Right lobe of liver (tissue), 6 donors: ENCODE results near the gene SYNPO. TPM values are rescaled to one million over a fixed set of nuclear protein-coding genes. Genes with fewer than 3 reads are reported as not detected.
A peak's percentile ranks its signal among the peaks of the same experiment; 100 is the strongest.

Source experiments
- ATAC-seq, 4 donors: fragments of 200-7000 bp; cut with Tn5 transposase; one replicate each; pipeline ENCODE4 v1.9.1; 2020; ENCODE audit warnings: mild to moderate bottlenecking in 4 of 4, moderate library complexity in 4 of 4
- DNase-seq, 3 donors: peaks; one replicate each; pipeline ENCODE4 v3.0.0-alpha.2; 2020
- H3K27ac ChIP-seq, 3 donors: fragments of 200-600 bp; one replicate each; pipeline ENCODE4 v1.8.0; 2022
- H3K27me3 ChIP-seq, 2 donors: fragments of 200-600 bp; one replicate each; pipeline ENCODE4 v1.8.0; 2022
- H3K36me3 ChIP-seq, 4 donors: fragments of 200-600 bp; sonication (generic) in 1 of 4; one replicate each; pipeline versions ENCODE4 v1.5.1 to v1.8.0; 2017 to 2022; ENCODE audit warnings: control low read depth in 1 of 4
- H3K4me1 ChIP-seq, 4 donors: fragments of 200-600 bp; sonication (generic) in 1 of 4; one replicate each; pipeline versions ENCODE4 v1.5.1 to v1.8.0; 2017 to 2022; ENCODE audit warnings: control low read depth in 1 of 4
- H3K4me3 ChIP-seq, 3 donors: fragments of 200-600 bp; one replicate each; pipeline ENCODE4 v1.8.0; 2022
- H3K9me3 ChIP-seq, 4 donors: fragments of 200-600 bp; sonication (generic) in 1 of 4; one replicate each; pipeline versions ENCODE4 v1.5.1 to v1.8.0; 2017 to 2022; ENCODE audit warnings: control low read depth in 1 of 4
- CTCF ChIP-seq, 4 donors: fragments of 200-600 bp in 3 of 4; fragments of 450-650 bp in 1 of 4; IDR thresholded peaks; one replicate each; pipeline versions ENCODE4 v1.5.1 to v1.8.0; 2016 to 2022; ENCODE audit warnings: antibody characterized with exemption in 4 of 4, mild to moderate bottlenecking in 2 of 4
- POLR2A ChIP-seq: fragments of 450-650 bp; IDR thresholded peaks from one replicate; pipeline ENCODE4 v1.6.1; 2017; ENCODE audit warnings: antibody characterized with exemption, mild to moderate bottlenecking
- WGBS: methylation state at CpG from one replicate; pipeline ENCODE4 v1.1.6; 2018; ENCODE audit warnings: low coverage, low lambda C conversion rate; ENCODE audit not compliant: insufficient coverage; ENCODE audit errors: missing lambda C conversion rate; 5-methylcytosine and 5-hydroxymethylcytosine counted together
- intact Hi-C, 2 donors: fragments of 100-400 bp; cut with DNase I; formaldehyde crosslinking; loops; one replicate each; pipeline versions ENCODE4 v1.11.2 to v1.14.1; 2022
- total RNA-seq, 6 experiments: library from RNA; depleted of rRNA in 2 of 6; stranded (reverse); fragments of >200 nt in 2 of 6; fragmentation: NEBNext Ultra II Directional in 3 of 6; extraction: Animal tissue kit (Norgen Biotek cat#: 25700) in 3 of 6; gene quantifications; one replicate each; pipeline versions ENCODE4 v1.1.0 to v1.2.4, GENCODE V29; 2016 to 2023
- donor health status: DM: no; HTN: yes; CAD: no.
- donor health status: DM: no; HTN: no; CAD: no.
- donor health status: DM: no; HTN: no; CAD: no.
- donor health status: DM: no; HTN: yes; CAD: no.
- donor health status: DM: no; HTN: yes; CAD: no.

SYNPO gene
- total RNA-seq, 6 experiments from 2014 or later: 23.4 to 51.8 (median 35.6) TPM

- H3K27me3 ChIP-seq: no peaks in the 10 kb centered on the region
- H3K9me3 ChIP-seq: no peaks in the 10 kb centered on the region
- no peak for ATAC-seq
- no peak overlapping the region for H3K27ac ChIP-seq
- peaks cover 0 to 10% (median 5%) of the 10 kb centered on the region in 4 donors for H3K4me1 ChIP-seq
- H3K4me3 ChIP-seq: no peak overlapping the region
- no peaks in the 10 kb centered on the region for H3K36me3 ChIP-seq
- intact Hi-C loops: no loop called here
- peak in 1 of 3 donors; percentile 3 for DNase-seq
- TF ChIP-seq CTCF (IDR thresholded peaks at IDR 0.05) (no peak), POLR2A (no peak)
- 75% methylated on average over 2 of the region's 6 CpGs for WGBS
Observed at GRCh38 chr5:150604894-150605440, 35.5 kb upstream of the SYNPO start.

- Histone ChIP-seq H3K27ac (no peak overlapping the region), H3K36me3 (no peaks in the 10 kb centered on the region), H3K4me3 (no peak overlapping the region), H3K4me1 (peaks cover 0 to 13% (median 6%) of the 10 kb centered on the region in 4 donors), H3K9me3 (no peaks in the 10 kb centered on the region), H3K27me3 (no peaks in the 10 kb centered on the region)
- ATAC-seq (no peak), DNase-seq (peak in 1 of 3 donors; percentile 3)
- 64% methylated on average over 5 of the region's 6 CpGs for WGBS
- intact Hi-C loops: no loop called here
- TF ChIP-seq CTCF (IDR thresholded peaks at IDR 0.05) (no peak), POLR2A (no peak)
Observed at GRCh38 chr5:150605546-150605945, 34.9 kb upstream of the SYNPO start.

GRCh38 chr5:150606476-150606875, 34.0 kb upstream of the SYNPO start:
- Histone ChIP-seq H3K27me3 (no peaks in the 10 kb centered on the region), H3K9me3 (no peaks in the 10 kb centered on the region), H3K4me3 (no peak overlapping the region), H3K4me1 (peaks cover 0 to 20% (median 9%) of the 10 kb centered on the region in 4 donors), H3K36me3 (no peaks in the 10 kb centered on the region), H3K27ac (no peak overlapping the region)
- DNase-seq: peak in 1 of 3 donors; percentile 13
- 80% methylated on average over 1 of the region's 9 CpGs for WGBS
- no peak for ATAC-seq
- TF ChIP-seq CTCF (IDR thresholded peaks at IDR 0.05) (no peak), POLR2A (no peak)
- intact Hi-C loops: no loop called here

- H3K4me3 ChIP-seq: no peak overlapping the region
- DNase-seq (no peak), ATAC-seq (no peak)
- peaks cover 0 to 22% (median 12%) of the 10 kb centered on the region in 4 donors for H3K4me1 ChIP-seq
- TF ChIP-seq POLR2A: no peak
- no peak for TF ChIP-seq CTCF (IDR thresholded peaks at IDR 0.05)
- 90% methylated on average over 6 of the region's 6 CpGs for WGBS
- H3K27me3 ChIP-seq: no peaks in the 10 kb centered on the region
- intact Hi-C loops: no loop called here
- H3K27ac ChIP-seq: no peak overlapping the region
- H3K36me3 ChIP-seq: no peaks in the 10 kb centered on the region
- H3K9me3 ChIP-seq: no peaks in the 10 kb centered on the region
Observed at GRCh38 chr5:150607105-150607504, 33.4 kb upstream of the SYNPO start.
